ENCODE measurements around the gene LMBRD2.

GRCh38 chr5:36198281-36198680 lies 46.6 kb upstream of the LMBRD2 start:
- TF ChIP-seq RAD51 (IDR thresholded peaks at IDR 0.05) (no peak), IRF3 (IDR thresholded peaks at IDR 0.05) (no peak), SIN3A (IDR thresholded peaks at IDR 0.05; ENCODE audit: low read depth, low read length) (no peak)
